ENCODE results near the gene METTL3. TPM values are rescaled to one million over a fixed set of nuclear protein-coding genes. Genes with fewer than 3 reads are reported as not detected.

Gene METTL3
- total RNA-seq, 1 experiment from 2014 or later: 46.7 TPM

DNA sequence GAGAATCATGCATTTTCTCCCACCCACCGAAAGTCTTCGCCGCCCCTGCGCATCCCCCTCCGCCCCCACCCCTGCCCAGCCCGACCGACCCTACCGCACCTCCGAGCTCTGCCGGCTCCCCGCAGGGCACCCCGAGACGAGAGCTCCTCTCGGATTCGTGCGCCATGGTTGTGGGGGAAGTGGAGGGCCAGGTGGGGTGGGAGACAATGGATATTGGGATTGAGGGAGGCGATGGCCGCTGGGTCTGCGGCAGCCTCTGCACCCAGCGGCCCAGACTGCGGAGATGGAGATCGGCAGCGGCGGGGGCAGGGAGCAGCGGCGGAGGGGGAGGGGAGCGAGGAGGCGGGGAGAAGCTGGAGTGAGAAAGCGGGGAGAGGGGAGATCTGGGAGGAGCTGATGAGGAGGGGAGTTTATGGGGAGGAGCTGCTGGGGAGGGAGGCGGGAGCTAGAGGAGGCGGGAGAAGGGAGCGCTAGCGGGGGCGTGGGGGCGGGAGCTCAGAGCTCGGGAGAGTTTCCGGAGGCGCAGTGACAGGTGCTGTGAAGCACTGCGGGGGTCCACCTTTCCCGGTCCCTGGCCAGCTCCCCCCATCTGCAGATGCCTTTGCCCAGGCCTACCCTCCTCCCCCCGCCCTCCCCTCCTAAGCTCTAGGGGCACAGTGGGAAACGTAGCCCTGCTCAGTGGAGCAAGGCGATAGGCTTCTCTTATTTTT lies 15.0 kb upstream of the METTL3 start, which contains the start of gene SALL2:
SALL2 (minus strand) TSS at position 385 of the 710 bp plus-strand sequence; CDS start at position 166, 219 bp downstream.
- intact Hi-C loops (cut with micrococcal nuclease): no loop called here
- no peaks in the 10 kb centered on the region for H3K36me3 Mint-ChIP-seq (ENCODE audit: insufficient read depth, unreplicated experiment)
- H3K27ac Mint-ChIP-seq (ENCODE audit: low read depth, unreplicated experiment): no peak within 1 kb of the TSS
- no peaks in the 10 kb centered on the region for H3K9me3 Mint-ChIP-seq (ENCODE audit: unreplicated experiment)
- TF ChIP-seq, protein P1, sequence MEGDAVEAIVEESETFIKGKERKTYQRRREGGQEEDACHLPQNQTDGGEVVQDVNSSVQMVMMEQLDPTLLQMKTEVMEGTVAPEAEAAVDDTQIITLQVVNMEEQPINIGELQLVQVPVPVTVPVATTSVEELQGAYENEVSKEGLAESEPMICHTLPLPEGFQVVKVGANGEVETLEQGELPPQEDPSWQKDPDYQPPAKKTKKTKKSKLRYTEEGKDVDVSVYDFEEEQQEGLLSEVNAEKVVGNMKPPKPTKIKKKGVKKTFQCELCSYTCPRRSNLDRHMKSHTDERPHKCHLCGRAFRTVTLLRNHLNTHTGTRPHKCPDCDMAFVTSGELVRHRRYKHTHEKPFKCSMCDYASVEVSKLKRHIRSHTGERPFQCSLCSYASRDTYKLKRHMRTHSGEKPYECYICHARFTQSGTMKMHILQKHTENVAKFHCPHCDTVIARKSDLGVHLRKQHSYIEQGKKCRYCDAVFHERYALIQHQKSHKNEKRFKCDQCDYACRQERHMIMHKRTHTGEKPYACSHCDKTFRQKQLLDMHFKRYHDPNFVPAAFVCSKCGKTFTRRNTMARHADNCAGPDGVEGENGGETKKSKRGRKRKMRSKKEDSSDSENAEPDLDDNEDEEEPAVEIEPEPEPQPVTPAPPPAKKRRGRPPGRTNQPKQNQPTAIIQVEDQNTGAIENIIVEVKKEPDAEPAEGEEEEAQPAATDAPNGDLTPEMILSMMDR (IDR thresholded peaks at IDR 0.05; ENCODE audit: unreplicated experiment): no peak
- H3K27me3 Mint-ChIP-seq (ENCODE audit: insufficient read depth, unreplicated experiment): peaks cover 22% of the 10 kb centered on the region
- CTCF ChIA-PET: interaction anchor here (1.6 to 2.5 kb wide), 3 partner anchors 16 to 31 kb away, joined by 3 to 12 read pairs (median 5); partner anchors contain the start of gene METTL3
- POLR2A ChIA-PET: interaction anchor here (1.6 to 2.2 kb wide), 2 partner anchors 13 to 15 kb away, joined by 6 to 12 read pairs; partner anchors contain the start of gene METTL3
- BruUV-seq (replicated peaks): no TSS peak
- H3K4me3 Mint-ChIP-seq (ENCODE audit: unreplicated experiment): peak within 1 kb of the TSS; percentile 33
- no peak for DNase-seq (ENCODE audit: unreplicated experiment)
- no peaks in the 10 kb centered on the region for H3K4me1 Mint-ChIP-seq (ENCODE audit: insufficient read depth, unreplicated experiment)

DNA sequence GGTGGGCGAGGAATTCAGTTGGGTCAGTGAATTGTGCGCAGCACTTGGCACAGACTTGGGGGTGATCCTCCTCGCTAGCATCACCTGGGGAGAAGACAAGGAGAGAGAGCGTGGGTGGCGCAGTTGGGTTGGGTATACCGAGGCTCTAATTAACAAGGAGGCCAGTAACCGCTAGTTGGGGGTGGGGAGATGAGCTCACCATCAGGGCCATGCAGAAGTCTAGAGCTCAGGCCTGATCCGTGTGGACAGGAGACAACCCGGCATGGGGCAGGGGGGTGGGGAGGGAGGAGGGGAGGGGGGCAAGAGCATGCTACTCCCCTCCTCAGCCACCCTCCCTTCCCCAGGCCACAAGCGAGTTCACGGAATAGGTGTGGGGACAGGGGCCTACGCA lies 14.4 kb upstream of the METTL3 start:
- H3K27ac Mint-ChIP-seq (ENCODE audit: low read depth, unreplicated experiment): no peak overlapping the region
- H3K4me3 Mint-ChIP-seq (ENCODE audit: unreplicated experiment): peak overlapping the region; percentile 33
- BruUV-seq (replicated peaks): no TSS peak
- TF ChIP-seq, protein P1 (IDR thresholded peaks at IDR 0.05; ENCODE audit: unreplicated experiment): no peak
- H3K36me3 Mint-ChIP-seq (ENCODE audit: insufficient read depth, unreplicated experiment): no peaks in the 10 kb centered on the region
- intact Hi-C loops (cut with micrococcal nuclease): no loop called here
- H3K9me3 Mint-ChIP-seq (ENCODE audit: unreplicated experiment): no peaks in the 10 kb centered on the region
- DNase-seq (ENCODE audit: unreplicated experiment): no peak
- no peaks in the 10 kb centered on the region for H3K4me1 Mint-ChIP-seq (ENCODE audit: insufficient read depth, unreplicated experiment)
- CTCF ChIA-PET: interaction anchor here (1.6 to 2.5 kb wide), 3 partner anchors 15 to 32 kb away, joined by 3 to 12 read pairs (median 5); partner anchors contain the start of gene METTL3
- H3K27me3 Mint-ChIP-seq (ENCODE audit: insufficient read depth, unreplicated experiment): peaks cover 22% of the 10 kb centered on the region
- POLR2A ChIA-PET: interaction anchor here (1.6 to 2.2 kb wide), 2 partner anchors 12 to 14 kb away, joined by 6 to 12 read pairs; partner anchors contain the start of gene METTL3

DNA sequence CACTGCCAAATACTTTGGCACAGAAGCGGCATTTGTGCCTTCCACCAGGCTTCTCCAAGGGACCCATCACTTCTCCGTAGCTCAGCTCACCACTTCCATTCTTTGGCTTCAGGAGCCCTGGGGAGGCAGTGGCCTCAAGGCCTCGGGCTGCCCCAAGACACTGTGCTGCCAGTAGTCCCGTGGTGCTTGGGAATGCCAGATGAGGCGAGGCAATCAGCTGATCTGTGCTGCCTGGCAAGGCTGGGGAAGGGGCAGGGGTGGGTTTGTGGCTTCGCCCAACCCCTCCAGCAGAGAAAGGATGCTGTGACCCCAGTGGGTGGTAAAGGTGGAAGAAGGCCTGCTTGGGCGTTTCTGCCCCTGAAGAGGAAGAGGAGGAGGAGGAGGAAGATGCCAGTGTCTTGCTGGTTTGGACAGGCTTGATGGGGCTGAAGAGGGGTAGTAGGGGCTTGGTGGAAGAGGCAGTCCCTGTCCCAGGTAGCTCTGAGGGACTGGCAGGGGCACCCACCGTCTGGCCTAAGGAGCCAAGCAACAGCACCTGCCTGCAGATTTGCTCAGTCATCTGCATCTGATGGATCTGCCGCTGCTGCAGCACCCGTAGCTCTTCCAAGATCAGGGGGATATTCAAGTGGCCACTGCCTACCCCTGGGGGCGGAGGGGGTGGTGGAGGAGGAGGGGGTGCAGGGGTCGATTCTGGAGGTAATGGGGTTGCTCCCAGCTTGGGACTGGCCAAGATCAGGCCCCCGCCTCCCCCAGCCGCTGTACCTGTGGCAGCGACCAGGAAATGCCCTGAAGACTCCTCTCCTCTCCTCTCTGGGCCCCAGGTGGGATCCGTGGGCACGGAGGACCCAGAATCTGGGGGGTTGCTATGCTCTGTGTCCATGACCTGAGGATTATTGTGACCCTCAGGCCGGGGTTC lies 13.7 kb upstream of the METTL3 start:
- ChIA-PET CTCF (interaction anchor here (0.7 to 2.4 kb wide), 3 partner anchors 14 to 343 kb away, joined by 3 to 5 read pairs (median 3); partner anchors contain the start of gene METTL3), POLR2A (interaction anchor here (2.2 kb wide), 1 partner anchor 14 kb away, joined by 12 read pairs; the partner anchor contains the start of gene METTL3)
- no peaks in the 10 kb centered on the region for H3K4me1 Mint-ChIP-seq (ENCODE audit: insufficient read depth, unreplicated experiment)
- DNase-seq (ENCODE audit: unreplicated experiment): no peak
- peaks cover 22% of the 10 kb centered on the region for H3K27me3 Mint-ChIP-seq (ENCODE audit: insufficient read depth, unreplicated experiment)
- no TSS peak for BruUV-seq (replicated peaks)
- H3K27ac Mint-ChIP-seq (ENCODE audit: low read depth, unreplicated experiment): no peak overlapping the region
- no peaks in the 10 kb centered on the region for H3K36me3 Mint-ChIP-seq (ENCODE audit: insufficient read depth, unreplicated experiment)
- TF ChIP-seq, protein P1 (IDR thresholded peaks at IDR 0.05; ENCODE audit: unreplicated experiment): no peak
- peak overlapping the region; percentile 33 for H3K4me3 Mint-ChIP-seq (ENCODE audit: unreplicated experiment)
- intact Hi-C loops (cut with micrococcal nuclease): no loop called here
- no peaks in the 10 kb centered on the region for H3K9me3 Mint-ChIP-seq (ENCODE audit: unreplicated experiment)

Measured in MCF 10A (cell line).